8988T (cell line): ENCODE measurements around the gene PALM3.
"Not testable (repeated sequence)": the region's sequence is repeated elsewhere in the genome, so short reads cannot be mapped to it uniquely, and the experiment has no call there.

Source experiments
- DNase-seq: peaks from one replicate; pipeline ENCODE4 v3.0.0; 2011

The PALM3 gene

DNA sequence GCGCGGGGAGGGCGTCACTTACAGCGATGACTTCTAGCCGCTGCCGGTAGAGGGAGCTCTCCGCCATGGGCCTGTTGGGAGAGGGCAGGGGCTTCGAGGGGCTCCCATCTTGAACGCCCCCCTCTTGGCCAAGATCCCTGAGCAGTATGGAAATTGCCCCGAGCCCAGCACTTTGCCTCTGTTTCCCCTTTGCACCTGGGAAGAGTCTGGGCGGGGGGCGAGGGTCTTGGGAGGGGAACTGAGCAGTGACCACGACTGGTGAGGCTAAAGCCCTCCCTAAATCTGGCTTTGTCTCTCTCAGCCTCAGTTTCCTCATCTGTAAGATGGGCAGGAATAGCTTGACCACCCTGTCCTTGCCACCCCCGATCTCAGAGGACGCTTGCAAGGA is 2.8 kb downstream of the PALM3 start:
- DNase-seq, result no peak

DNA sequence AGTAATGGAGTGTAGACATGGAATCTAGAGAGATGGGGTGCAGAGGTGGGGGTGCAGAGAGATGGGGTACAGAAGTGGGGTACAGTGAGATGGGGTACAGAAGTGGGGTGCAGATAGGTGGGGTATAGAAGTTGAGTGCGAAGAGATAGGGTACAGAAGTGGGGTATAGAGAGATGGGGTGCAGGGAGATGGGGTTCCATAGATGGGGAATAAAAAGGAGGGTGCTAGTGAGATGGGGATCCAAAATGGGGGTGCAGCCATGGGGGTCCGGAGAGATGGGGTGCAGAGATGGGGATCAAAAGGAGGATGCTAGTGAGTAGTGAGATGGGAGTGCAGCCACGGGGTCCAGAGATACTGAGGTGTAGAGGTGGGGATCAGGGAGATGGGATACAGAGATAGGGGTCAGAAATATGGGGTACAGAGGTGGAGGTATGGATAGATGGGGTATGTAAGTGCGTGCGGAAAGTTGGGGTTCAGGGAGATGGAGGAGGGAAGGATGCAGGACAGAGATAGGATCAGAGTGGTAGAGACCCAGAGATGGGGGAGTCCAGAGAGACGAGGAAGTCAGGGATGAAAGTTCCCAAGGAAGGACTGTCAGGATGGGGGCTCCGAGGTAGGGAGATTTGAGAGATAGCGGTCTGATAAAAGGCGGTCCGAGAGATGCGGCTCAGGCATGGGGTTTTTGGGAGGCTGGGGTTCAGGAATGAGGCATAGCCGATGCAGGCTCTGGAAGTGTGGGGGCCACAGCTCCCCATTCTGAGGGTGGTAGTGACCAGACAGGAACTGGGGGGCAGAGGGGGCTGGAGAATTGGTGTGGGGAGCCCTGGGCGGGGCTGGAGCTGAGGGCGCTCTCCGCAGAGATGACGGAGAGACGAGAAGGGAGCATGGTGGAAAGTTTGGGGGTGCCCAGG is 3.4 kb downstream of the PALM3 start:
- DNase-seq, result no peak

DNA sequence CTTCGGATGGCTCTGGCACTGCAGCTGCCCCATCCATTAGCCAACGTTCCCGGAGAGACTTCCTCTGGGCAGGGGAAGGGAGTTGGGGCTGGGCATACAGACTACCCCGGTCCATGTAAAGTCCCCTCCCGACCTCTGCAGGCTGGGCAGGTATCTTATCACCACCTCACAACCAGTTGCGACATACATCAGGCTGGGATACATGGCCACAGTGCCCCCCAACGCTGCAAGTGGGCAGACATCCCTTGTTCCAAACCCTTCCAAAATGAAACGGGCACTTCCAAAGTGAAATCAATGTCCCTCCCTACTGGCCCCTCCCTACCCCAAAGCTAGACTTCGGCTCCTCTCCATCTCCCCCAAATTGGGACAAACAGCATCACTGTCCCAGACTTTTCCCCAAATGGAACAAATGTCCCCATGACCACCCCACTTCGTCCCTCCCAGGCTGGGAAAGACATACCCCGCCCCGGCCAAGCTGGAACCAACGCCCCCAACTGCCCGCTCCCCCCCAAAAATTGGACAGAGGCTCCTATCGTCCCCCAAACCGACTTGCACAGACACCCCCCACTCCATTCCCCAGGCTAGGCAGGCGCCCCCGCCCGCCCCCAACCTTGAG is 5.0 kb downstream of the PALM3 start:
- DNase-seq, result no peak

DNA sequence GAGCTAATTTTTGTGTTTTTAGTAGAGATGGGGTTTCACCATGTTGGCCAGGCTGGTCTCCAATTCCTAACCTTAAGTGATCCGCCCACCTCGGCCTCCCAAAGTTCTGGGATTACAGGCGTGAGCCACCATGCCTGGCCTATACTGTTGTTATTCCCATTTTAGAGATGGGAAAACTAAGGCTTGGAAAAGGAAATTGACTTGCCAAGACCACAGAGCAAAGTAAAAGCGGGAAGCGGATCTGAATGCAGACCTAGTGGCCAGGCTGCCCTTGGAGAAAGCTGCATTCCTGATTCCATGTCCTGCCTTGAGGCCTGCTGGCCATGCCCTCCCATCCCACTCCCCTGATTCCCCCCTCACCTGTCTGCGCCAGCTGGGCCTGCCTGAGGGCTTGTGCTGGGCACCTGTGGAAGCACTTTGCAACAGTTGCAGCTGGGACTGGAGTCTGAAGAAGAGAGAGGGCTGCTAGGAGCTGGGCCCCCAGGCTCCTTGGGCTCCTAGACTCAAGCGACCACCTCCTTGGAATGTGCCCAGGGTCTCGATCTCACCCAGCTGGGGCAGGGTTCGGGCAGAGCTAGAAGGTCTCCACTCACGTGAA is 5.7 kb downstream of the PALM3 start:
- no peak for DNase-seq

DNA sequence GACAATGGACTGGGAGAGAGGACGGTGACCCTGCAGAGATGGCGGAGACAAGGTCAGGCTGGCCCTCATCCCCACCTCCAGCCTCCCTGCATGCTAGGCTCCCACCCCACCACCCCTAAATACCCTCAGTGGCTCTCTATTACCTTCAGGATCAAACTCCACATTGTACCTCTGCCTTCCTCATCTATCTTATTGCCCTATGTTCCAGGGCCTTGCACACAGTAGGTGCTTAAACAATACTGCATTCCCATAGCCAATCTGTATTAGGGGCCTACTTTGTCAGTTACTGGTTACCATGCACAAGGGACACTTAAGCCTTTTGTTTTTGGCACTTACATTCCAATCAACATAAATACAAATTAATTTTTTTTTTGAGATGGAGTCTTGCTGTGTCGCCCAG is 6.5 kb downstream of the PALM3 start:
- no peak for DNase-seq

DNA sequence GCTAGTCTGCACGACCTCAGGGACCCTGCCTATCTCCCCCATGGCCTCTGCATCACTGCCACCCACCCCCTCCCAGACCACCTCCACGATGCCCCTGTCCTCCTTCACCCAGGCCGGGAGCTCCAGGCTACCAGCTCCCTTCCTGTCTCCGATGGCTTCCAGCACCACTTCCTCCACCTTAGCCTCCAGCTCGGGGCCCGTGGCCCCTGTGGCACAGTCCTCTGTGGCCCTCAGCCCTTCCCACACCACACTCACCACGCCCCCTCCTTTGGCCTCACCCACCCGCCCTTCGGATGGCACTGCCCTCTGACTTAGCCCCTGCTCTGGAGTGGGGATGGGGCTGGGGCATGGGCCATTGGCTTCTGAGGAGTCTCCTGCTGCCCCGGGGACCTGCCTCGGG is 7.2 kb downstream of the PALM3 start:
- DNase-seq, result no peak

DNA sequence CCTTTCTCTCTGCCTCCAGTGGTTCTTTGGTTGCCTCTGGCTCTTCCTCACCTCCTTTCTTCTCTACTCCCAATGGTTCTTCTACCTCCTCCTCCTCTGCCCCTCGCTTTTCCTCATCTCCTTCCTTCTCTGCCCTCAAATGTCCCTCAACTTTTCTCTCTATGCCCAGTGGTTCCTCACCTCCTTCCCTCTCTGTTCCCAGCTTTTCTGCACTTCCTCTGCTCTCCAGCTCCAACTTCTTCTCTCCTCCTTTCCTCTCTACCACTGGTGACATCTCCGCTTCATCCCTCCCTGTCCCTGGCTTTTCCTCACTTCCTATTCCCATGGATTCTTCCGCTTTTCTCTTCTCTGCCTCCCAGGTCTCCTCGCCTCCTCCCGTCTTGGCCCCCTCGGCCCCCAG is 7.8 kb downstream of the PALM3 start:
- no peak for DNase-seq

DNA sequence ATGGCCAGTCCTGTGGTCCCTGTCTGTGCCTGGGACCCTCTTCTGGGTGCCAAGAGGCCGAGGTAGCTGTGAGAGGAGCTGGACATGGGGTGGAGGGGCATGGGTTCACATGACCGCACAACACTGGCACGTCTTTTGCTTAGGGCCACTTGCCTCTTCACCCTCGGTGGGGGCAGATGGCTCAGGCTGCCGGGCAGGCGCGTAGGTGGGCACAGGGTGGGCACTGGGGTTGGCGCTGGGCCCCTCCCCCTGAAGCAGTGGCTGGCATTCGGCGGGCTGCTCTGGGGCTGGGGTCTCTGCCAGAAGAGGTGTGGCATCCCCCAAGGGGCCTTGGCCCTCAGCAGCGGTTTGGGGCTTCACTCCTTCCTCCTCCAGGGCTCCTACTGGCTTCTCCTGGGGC is 8.4 kb downstream of the PALM3 start:
- DNase-seq, result no peak

DNA sequence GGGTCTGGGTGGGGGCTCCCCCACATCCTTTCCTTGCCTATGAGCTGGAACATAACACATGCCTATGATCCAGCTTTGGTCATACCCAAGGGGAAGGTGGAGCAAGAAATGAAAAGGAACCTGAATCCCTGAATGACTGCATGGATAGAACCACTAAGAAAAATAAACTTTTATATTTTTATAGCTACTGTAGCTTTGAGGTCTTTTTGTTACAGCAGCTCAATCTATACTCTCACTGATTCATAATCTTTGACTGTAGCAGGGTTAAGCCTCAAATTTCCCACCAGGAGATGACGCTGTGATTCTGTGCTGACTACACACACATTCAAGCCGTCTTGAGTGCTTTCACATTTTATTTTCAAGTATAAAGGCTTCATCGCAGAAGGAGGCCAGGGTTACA is 8.8 kb downstream of the PALM3 start:
- DNase-seq, result no peak

DNA sequence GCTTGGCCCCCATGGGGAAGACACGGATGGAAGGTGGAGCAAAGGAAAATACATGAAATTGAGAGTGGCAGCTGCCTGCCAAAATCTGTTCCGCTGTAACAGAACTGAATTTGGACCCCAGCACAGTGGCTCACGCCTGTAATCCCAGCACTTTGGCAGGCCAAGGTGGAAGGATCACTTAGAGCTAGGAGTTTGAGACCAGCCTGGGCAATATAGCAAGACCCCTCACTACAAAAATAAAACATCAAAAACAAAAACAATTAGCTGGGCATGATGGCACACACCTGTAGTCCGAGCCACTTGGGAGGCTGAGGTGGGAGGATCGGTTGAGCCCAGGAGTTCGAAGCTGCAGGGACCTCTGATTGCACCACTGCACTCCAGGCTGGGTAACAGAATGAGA is 9.4 kb downstream of the PALM3 start:
- DNase-seq, result no peak

DNA sequence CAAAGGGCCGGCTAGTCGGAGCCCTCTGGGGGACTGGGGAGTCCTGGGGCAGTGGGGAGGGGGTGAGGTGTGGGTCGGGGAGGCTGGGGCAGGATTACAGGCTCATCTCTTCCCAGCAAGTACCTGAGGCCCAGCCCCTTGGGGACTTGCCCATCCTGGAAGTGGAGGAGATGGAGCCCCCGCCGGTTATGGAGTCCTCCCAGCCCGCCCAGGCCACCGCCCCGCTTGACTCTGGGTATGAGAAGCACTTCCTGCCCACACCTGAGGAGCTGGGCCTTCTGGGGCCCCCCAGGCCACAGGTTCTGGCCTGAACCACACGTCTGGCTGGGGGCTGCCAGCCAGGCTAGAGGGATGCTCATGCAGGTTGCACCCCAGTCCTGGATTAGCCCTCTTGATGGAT is 9.9 kb downstream of the PALM3 start:
- no peak for DNase-seq

DNA sequence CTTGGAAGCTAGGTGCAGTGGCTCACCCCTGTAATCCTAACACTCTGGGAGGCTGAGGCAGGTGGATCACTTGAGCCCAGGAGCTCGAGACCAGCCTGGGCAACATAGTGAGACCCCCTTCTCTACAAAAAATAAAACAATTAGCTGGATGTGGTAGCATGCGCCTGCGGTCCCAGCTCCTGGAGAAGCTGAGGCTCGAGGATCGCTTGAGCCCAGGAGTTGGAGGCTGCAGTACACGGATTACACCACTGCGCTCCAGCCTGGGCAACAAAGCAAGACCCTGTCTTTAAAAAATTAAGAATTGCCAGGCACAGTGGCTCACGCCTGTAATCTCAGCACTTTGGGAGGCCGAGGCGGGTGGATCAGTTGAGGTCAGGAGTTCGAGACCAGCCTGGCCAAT is 10.9 kb downstream of the PALM3 start:
- DNase-seq, result not testable (repeated sequence)

DNA sequence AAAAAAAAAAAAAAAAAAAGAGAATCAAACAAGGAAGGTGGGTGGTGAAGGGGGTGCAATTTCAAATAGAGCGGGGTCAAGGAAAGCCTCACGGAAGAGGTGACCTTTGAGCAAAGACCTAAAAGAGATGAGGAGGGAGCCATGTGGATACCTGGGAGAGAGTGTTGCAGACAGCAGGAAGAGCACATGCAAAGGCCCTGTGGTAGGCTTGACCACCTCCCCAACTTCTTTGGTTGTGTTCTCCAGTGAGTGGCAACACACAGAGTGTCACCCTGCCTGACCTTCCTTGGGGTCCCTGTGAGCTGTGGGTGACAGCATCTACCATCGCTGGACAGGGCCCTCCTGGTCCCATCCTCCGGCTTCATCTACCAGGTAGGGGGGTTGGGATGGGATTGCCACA is 11.4 kb downstream of the PALM3 start:
- no peak for DNase-seq

DNA sequence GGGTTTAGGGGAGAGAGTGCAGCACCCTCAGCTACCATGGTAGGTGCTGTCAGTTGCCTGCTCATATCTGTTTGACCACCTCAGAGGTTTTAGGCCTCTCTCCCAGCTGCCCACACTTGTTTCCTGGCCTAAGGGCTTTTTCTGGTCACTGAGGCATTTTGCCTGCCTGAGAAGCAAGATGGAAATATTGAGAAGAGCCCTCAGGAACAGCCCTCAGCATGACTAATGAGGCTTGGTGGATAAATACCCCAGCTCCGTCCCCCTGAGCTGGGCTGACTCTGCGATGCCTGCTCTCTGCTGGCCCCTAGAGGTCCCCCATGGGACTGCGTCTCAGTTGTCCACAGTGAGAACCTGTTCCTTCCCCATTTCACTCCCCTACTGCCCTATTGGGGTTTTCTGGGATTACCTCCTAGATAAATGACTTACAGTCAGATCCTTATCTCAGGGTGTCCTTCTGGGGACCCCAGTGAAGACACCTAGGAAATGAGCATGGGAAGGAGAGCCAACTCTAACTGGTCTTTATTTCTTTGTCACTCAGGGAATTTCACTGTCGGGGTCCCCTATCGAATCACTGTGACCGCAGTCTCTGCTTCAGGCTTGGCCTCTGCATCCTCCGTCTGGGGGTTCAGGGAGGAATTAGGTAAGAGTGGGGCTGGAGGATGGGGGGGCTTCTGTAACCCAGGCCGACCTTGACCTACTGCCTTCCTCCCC is 13.3 kb downstream of the PALM3 start:
- no peak for DNase-seq

DNA sequence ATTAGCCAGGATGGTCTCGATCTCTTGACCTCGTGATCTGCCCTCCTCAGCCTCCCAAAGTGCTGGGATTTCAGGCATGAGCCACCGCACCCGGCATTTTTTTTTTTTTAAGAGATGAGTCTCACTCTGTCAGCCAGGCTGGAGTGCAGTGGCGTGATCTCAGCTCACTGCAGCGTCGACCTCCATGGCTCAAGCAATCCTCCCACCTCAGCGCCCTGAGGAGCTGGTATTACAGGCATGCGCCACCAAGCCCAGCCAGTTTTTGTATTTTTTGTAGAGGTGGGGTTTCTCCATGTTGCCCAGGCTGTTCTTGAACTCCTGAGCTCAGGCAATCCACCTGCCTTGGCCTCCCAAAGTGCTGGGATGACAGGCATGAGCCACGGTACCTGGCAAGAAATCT is 14.0 kb downstream of the PALM3 start:
- not testable (repeated sequence) for DNase-seq

DNA sequence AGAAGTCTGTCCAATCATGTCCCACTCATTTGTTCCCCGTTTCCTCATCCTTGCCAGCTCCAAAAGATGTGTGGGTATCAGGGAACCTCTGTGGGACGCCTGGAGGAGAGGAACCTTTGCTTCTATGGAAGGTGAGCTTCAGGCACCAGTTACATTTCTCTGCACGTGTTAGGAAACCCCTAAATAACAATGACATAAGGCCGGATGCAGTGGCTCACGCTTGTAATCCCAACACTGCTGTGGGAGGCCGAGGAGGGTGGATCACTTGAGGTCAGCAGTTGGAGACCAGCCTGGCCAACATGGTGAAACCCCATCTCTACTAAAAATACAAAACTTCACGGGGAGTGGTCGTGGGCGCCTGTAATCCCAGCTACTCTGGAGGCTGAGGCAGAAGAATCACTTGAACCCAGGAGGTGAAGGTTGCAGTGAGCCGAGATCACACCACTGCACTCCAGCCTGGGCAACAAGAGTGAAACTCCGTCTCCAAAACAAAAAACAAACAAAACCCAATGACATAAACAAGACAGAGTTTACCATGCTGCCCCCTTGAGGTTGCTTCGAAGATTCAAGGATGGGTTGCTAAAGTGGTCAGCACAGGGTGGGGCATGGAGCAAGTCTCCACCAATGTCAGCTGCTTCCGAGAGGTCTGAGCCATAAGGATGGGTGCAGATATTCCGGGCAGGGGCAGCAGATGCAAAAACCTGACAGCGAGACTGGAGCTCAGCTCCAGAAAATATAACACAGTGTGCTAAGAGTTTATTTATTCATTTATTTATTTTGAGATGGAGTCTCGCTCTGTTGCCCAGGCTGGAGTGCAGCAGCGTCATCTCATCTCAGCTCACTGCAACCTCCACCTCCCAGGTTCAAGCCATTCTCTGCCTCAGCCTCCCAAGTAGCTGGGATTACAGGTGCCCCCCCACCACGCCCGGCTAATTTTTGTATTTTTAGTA is 18.9 kb downstream of the PALM3 start:
- not testable (repeated sequence) for DNase-seq

DNA sequence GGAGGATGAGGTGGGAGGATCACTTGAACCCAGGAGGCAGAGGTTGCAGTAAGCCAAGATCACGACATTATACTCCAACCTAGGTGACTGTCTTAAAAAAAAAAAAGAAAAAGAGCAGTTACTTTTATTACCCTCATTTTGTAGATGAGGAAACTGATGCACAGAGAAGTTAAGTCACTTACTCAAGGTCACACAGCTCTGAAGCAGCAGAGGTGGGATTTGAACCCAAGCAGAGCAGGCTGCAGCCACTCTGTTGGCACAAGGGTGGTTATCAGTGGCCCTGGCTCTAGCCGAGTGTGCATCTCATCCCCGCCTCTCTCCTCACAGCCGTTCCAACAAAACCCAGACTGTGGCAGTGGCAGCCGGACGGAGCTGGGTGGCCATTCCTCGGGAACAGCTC is 22.7 kb downstream of the PALM3 start:
- no peak for DNase-seq

DNA sequence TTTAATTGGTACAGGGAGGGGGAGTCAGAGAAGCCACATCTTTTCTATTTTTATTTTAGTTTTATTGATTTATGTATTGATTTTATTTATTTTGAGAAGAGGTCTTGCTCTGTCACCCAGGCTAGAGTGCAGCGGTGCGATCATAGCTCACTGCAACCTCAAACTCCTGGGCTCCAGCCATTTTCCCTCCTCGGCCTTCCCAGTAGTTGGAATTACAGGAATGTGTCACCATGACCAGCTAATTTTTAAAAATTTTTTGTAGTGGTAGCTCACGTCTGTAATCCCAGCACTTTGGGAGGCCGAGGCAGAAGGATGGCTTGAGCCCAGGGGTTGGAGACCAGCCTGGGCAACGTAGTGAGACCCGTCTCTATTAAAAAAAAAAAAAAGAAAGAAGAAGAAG is 26.2 kb downstream of the PALM3 start:
- no peak for DNase-seq

DNA sequence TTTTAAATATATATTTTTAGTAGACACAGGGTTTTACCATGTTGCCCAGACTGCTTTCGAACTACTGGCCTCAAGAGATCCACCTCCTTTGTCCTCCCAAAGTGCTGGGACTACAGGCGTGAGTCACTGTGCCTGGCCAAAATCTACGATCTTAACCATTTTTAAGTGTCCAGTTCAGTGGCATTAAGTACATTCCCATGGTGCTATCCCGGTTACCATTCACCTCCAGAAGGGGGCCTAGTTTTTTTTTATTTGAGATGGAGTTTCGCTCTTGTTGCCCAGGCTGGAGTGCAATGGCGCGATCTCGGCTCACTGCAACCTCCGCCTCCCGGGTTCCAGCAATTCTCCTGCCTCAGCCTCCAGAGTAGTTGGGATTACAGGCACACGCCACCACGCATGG is 26.7 kb downstream of the PALM3 start:
- not testable (repeated sequence) for DNase-seq

DNA sequence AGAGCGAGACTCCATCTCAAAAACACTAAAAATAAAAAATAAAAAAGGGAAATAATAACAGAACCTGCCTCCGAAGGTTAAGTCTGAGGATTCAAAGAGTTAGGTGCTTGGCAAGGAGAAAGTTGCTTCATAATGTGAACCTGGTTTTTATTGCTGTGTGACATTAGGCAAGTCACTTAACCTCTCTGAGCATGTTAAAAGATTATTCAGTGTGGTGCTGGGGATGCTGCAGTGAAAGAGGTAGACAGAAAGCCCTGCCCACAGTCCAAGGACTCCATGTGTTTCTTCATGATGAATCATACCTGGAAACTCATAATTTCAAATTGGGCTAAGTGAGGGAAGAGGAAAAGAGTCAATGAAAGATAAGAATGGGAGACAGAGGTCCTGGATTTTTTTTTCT is 27.9 kb downstream of the PALM3 start:
- no peak for DNase-seq

DNA sequence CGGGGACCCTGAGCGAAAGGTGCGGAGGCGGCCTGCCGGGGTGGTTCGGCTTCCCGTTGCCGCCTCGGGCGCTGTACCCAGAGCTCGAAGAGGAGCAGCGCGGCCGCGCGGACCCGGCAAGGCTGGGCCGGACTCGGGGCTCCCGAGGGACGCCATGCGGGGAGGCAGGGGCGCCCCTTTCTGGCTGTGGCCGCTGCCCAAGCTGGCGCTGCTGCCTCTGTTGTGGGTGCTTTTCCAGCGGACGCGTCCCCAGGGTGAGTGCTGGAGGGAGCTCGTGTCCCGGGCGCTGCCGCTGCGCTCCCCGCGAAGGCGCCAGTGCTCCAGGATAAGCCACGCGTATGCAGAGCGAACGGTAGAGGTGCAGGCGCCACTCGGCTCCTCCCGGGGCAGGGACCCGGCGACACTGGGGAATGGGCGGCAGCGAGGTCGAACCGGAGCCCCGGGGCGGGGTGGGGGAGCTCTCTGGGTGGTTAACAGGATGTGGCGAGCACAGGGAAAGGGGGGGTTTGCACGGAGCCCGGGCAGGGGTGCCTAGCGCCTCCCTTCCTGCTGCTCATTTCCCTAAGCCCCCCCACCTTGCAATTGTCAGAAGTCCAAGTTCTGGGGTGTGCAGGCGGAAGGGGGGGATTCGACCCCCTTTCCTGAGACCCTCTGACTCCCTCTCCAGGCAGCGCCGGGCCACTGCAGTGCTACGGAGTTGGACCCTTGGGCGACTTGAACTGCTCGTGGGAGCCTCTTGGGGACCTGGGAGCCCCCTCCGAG is 30.0 kb downstream of the PALM3 start, which contains the start of gene IL27RA:
Gene IL27RA, plus strand, starts transcription at position 44 of the 762 bp plus-strand sequence. Its CDS starts 111 bp downstream, at position 155.
- DNase-seq, result peak; percentile 51
